NB4 (cell line): Measurements from ENCODE around the gene CCND1.

Experiments used
- DNase-seq: peaks from one replicate; pipeline ENCODE4 v3.0.0; 2010; ENCODE audit warnings: low read depth
- H3K4me3 ChIP-seq: one replicate; pipeline ENCODE4 v1.5.1; 2011; ENCODE audit warnings: mild to moderate bottlenecking, low read depth, low read length, moderate library complexity
- MYC ChIP-seq: IDR thresholded peaks from 2 replicates; pipeline ENCODE4 v1.6.1; 2011; ENCODE audit warnings: low read depth, low read length
- POLR2A ChIP-seq: IDR thresholded peaks from 2 replicates; pipeline ENCODE4 v1.6.1; 2011; ENCODE audit warnings: mild to moderate bottlenecking; ENCODE audit not compliant: insufficient read length; ENCODE audit errors: extremely low read depth
- TF ChIP-seq, protein P1 (sequence below): IDR thresholded peaks from 2 replicates; pipeline ENCODE4 v1.6.1; 2011; ENCODE audit warnings: low read depth, low read length
- TF ChIP-seq, protein P2 (sequence below): IDR thresholded peaks from one replicate; pipeline ENCODE4 v1.5.1; 2012; ENCODE audit warnings: low read depth, low read length

The CCND1 gene

DNA sequence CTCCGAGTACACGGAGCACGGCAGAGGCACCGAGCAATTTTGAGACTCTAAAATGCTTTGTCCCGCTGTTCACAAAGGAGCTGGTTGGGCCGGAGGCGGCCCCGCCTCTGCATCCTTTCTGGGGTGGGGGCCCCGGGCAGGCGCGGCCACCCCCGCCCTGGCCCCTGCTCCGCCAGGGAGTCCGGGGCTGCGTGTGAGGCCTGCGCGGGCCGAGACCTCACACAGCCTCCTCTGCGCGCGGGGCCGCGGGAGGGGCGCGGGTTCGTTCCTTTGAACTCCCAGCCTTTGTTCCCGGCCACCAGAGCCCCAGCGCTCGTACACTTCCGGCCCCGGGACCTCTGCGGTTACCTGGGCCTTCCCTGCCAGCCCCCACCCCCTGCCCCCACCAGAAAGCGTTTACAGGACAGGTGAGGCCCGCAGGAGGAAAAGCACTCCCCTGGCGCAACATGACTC is 61.3 kb downstream of the CCND1 start:
- DNase-seq: no peak
- TF ChIP-seq POLR2A (no peak), MYC (no peak)
- TF ChIP-seq, protein P1, sequence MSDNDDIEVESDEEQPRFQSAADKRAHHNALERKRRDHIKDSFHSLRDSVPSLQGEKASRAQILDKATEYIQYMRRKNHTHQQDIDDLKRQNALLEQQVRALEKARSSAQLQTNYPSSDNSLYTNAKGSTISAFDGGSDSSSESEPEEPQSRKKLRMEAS: no peak
- TF ChIP-seq, protein P2, sequence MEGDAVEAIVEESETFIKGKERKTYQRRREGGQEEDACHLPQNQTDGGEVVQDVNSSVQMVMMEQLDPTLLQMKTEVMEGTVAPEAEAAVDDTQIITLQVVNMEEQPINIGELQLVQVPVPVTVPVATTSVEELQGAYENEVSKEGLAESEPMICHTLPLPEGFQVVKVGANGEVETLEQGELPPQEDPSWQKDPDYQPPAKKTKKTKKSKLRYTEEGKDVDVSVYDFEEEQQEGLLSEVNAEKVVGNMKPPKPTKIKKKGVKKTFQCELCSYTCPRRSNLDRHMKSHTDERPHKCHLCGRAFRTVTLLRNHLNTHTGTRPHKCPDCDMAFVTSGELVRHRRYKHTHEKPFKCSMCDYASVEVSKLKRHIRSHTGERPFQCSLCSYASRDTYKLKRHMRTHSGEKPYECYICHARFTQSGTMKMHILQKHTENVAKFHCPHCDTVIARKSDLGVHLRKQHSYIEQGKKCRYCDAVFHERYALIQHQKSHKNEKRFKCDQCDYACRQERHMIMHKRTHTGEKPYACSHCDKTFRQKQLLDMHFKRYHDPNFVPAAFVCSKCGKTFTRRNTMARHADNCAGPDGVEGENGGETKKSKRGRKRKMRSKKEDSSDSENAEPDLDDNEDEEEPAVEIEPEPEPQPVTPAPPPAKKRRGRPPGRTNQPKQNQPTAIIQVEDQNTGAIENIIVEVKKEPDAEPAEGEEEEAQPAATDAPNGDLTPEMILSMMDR: no peak
- H3K4me3 ChIP-seq: no peak overlapping the region

DNA sequence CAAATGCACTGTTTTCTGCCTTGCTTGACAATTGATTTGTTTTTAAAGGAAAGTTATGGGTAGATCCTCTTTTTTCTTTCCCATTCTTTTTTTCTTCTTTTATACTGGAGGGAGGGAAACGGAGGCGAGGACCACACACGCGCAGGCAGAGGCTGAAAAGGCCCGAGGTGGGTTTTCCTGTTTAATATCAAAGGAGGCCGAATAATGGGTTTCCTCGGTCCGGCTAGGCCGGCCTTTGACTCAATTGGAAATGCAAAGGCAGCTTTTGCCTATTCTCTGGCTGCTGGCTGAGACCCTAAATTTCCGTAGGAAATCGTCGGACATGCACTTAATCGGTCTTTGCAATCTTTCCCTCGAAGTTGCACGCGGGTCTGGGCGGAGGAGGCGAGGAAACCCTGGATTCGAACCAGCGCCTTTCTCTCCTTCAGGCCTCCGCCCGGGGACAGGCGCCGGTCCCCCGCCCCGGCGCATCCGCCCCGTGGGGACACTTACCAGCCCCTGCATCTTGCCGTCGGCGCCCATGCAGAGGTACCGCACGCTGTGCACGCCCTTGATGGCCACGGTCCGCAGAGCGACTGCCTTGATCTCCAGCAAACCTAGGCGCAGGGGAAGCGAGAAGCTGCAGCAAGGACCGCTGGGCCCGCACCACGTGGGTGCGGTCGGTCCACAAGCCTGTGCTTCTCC is 62.0 kb downstream of the CCND1 start:
- TF ChIP-seq MYC: no peak
- TF ChIP-seq, protein P1: no peak
- TF ChIP-seq, protein P2: no peak
- no peak for TF ChIP-seq POLR2A

DNA sequence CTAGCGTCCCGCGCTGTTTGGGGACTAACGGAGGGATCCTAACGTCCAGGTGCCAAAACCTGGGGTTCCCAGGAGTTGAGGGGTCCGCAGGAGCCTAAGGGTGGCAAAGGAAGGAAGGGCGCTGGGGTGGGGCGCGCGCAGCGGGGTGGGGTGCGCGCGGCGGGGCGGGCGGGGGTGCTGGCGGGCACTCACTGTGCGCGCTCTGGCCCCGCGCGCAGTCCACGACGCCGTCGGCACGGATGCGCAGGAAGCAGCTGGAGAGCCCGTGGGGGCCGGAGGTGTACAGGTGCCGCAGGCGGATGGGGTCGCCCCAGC is 62.5 kb downstream of the CCND1 start:
- no peak for TF ChIP-seq POLR2A
- TF ChIP-seq, protein P1: no peak
- TF ChIP-seq, protein P2: no peak
- TF ChIP-seq MYC: no peak
- DNase-seq: no peak
- no peak overlapping the region for H3K4me3 ChIP-seq

More for the DNA sequence above, 62.0 kb downstream of the CCND1 start:
- DNase-seq: no peak
- H3K4me3 ChIP-seq: no peak overlapping the region
